Daoy (cell line): ENCODE data around the gene TNIP2. TPM values are rescaled to one million over a fixed set of nuclear protein-coding genes. Genes with fewer than 3 reads are reported as not detected.

Experiments
- DNase-seq: peaks from one replicate; pipeline ENCODE4 v3.0.0-alpha.2; 2015; ENCODE audit warnings: low read depth
- total RNA-seq: library from RNA; depleted of rRNA; stranded (reverse); fragments of >200 nt; shearing (Covaris generic); gene quantifications from 2 replicates; pipeline ENCODE4 v1.2.3, GENCODE V29; 2014

Gene TNIP2
- total RNA-seq, 1 experiment from 2014 or later: 57.6 TPM

GRCh38 chr4:2721586-2721985 is 34.5 kb downstream of the TNIP2 start:
- DNase-seq: no peak

GRCh38 chr4:2716236-2716635 is 39.9 kb downstream of the TNIP2 start:
- DNase-seq: no peak

DNA sequence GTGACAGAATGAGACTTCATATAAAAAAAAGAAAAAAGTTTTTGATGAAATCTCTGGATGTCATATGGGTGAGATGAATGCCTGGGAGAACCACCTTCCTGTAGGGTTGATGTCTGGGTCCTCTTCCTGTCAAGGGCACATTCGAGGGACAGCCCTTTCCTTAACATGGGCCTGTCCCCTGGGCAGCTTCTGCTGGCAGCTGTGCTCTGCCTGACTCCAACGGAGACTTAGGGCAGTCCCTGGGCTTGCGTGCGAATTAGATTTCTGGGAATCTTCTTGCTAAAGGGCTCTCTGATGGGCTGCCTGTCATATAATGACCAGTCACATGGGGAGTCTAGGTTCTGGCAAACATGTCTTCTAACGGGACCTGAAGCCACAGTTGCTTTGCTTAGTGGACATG is 40.7 kb downstream of the TNIP2 start:
- no peak for DNase-seq

DNA sequence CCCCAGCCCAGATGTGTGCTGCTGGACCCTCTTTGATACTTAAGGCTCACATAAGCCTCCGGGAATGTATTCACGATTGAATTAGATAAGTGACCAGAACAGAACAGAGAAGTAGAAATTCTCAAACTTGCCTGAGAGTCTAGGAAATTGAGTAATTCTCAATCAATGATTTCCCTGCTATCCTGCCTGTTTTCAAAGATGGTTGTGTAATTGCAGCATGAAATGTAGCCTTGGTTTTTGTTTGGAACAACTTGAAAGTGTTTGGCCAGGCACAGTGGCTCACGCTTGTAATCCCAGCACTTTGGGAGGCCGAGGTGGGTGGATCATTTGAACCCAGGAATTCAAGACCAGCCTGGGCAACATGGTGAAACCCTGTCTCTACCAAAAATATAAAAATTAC is 41.2 kb downstream of the TNIP2 start:
- DNase-seq: no peak

DNA sequence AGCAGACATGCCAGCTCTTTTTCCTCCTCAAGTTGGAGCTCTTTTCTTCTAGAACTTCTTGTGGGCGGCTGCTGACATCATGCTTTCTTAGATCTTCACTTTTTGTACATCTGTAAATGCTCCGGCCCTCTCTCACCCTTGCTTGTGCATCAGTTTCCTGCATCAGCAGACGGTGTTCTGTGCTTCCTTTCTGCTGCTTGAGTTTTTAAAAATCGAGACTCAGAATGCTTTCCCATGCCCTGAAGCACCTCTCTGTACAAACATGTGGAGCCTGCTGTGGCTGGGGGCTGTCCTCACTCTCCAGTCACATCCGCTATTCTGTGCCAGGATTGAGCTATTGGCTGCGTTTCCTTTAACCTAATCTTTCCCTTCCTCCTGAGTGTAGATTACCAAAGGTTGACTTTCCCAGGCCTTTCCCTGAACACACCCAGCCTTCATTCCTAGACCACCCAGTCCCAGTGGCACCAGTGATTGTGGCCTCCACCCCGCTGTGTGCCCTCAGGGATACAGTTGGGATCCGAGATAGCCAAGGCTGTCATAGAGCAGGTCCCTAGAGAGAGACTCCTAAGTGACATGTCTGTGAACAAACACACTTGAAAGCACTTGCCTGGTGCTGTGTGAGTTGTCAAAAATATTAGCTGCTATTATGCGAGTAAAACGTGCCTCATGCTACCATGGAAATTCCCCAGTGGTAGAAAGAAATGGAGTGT is 41.9 kb downstream of the TNIP2 start:
- no peak for DNase-seq

GRCh38 chr4:2713337-2713736 is 42.8 kb downstream of the TNIP2 start:
- DNase-seq: no peak

DNA sequence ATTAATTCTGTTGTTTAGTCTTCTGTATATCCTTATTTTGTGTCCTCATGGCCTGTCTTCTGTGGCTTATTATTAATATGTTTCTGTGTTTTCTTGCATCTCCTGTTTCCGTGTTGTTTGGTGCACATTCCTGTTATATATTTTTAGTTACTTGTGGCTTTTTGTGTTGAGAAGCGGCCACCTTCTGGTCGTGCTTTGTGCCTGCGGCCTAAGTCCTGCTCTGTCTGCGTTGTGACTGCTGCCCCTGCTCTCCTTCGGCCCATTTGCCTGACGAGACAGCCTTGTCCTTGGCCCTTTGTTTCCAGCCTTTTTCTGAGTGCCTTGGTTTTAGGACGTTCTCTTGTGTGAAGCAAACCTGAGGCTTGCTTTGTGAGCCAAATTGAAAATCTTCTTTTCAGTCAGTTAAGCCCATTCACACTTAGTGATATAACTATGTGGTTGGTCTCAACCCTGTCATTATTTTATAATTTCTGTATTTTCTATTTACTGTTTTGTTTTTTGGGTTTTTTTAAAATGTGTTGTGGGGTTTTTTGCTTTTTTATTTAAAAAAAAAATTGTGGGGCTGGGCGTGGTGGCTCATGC is 43.8 kb downstream of the TNIP2 start:
- DNase-seq: no peak

GRCh38 chr4:2702770-2703169 is 53.4 kb downstream of the TNIP2 start:
- no peak for DNase-seq

DNA sequence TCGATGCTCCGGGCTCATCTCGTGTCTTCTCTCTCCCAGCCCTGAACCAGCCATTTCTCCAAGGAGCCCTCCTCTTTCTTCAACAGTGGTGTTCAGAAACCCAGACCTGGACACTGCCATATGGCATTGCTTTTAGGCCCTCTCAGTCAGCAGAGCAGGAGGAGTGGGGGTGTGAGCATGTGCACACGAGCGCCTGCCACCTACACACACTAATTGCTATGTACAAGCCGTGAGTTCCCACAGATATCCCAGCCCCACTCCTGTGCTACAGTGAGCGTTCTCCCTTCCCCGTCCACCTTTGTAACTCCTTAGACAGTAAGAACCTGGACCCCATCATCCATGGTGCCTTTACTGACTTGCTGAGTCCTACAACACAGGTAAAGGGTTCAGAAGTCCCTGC is 53.8 kb downstream of the TNIP2 start:
- DNase-seq: no peak

DNA sequence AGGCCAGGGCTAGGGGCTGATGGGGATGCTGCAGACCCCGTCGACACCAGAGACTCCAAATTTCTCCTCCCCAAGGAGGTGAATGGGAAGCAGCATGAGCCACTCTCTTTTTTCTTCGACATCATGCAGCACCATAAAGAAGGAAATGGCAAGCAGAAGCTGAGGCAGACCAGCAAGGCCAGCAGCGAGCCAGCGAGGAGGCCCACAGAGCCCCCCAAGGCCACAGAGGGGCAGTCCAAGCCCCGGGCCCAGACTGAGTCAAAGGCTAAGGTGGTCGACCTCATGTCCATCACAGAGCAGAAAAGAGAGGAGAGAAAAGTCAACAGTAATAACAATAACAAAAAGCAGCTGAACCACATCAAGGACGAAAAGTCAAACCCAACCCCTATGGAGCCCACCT is 56.1 kb downstream of the TNIP2 start:
- no peak for DNase-seq

GRCh38 chr4:2699534-2699933 is 56.6 kb downstream of the TNIP2 start:
- no peak for DNase-seq

DNA sequence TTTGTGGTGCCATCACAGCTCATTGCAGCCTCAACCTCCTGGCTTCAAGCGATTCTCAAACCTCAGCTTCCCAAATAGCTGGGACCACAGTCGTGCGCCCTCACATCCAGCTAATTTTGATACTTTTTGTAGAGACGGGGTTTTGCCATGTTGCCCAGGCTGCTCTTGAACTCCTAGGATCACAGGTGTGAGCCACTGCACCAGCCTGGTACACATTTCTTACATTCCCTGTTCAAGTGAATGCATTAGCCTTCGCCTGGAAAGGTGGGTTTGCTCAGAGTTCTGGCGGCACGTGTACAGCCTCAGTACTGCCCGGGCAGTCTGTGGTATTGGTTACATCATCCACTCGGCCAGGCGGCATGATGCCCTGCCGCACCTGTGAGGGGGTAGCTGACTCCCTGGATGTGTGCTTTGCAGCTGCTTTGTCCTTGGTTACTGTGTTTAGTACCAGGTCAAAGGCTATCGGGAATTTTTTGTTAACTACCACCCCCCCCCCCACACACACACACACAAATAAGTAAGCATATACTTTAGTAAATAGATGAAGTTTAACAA is 57.1 kb downstream of the TNIP2 start:
- no peak for DNase-seq

GRCh38 chr4:2698504-2698903 is 57.6 kb downstream of the TNIP2 start:
- DNase-seq: no peak

DNA sequence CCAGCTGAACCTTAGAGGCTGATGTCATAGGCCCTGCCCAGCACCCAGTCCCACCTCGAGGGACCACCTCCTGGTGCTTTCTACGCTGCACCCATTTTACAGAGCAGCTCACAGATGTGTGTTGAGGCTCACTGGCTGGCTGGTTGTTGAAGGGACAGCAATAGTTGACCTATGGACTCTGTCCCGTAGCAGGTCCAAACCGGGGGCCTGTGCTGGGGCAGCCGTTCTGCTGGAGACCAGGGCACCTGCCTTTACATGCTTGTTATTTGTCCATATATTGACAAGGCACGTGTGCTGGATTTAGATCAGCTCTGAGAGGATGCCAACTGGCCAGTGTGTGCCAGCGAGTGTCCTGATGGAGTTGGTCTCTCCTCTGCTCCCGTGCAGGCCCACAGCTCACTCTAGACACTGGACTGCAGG is 58.1 kb downstream of the TNIP2 start:
- DNase-seq: no peak

DNA sequence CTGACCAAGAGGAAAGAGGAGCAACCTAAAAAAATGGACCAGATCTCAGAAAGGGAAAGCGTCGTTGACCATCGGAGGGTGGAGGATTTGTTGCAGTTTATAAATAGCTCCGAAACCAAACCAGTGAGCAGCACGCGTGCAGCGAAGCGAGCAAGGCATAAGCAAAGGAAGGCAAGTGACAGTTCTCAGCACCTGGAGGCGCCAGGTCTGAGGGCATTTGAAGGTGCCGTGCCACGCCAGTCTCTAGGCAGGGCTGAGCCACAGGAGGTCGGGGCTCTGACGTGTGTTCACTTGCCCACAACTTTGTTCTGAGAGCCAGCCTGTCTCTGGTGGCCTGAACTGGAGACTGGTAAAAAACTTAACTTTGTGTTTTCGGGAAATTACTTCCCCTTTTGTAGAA is 59.7 kb downstream of the TNIP2 start:
- no peak for DNase-seq

DNA sequence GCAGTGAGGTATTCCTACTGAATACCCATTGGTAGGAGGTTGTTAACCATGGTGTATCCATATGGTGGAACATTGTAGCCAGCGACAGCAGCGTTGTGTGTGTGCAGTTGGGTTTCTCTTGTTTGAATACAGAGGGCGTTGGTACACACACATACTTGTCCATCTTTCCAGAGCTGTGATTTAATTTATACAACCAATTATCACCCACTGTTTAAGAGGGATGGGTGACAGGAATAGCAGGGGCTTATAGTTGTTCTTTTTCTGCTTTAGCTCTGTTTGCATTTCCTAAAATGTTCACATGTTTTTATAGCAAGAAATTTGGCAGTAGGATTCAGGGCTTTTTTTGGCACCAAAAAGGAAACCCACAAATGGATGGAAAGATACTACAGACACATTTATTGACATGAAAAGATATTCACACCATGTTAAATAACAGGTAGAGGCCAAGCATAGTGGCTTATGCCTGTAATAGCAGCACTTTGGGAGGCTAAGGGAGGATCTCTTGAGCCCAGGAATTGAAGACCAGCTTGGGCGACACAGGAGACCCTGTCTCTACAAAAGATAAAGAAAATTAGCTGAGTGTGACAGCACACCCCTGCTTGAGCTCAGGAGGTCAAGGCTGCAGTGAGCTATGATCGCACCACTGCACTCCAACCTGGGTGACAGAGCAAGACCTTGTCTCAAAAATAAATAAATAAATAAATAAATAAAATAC is 60.6 kb downstream of the TNIP2 start:
- DNase-seq: no peak

DNA sequence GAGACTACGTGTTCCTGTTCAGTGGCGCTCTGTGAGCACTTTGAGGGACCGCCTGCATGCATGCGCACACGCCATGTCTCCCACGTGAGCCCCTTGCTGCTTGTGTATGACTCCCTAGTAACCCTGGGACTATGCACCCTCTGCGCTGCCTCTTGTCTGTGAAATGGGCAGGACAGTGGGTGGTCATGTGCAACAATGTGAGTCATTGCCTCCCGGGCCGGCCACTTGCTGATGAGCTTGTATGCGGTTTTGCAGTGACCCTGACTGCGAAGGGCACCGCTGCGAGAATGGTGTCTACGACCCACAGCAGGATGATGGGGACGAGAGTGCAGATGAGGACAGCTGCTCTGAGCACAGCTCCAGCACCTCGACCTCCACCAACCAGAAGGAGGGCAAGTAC is 61.4 kb downstream of the TNIP2 start:
- peak; percentile 63 for DNase-seq

DNA sequence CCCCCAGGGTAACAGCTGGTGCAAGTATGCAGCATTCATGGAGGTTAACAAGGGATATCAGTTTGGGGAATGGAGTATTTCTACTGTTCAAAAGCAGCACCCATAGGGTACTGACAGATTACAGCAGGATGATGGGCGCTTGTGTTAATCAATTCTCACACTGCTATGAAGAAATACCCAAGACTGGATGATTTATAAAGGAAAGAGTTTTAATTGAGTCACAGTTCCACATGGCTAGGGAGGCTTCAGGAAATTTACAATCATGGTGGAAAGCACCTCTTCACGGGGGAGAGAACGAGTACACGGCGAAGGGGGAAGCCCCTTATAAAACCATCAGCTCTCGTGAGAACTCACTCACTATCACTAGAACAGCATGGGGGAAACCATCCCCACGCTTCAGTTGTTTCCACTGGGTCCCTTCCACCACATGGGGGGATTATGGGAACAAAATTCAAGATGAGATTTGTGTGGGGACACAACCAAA is 64.1 kb downstream of the TNIP2 start:
- no peak for DNase-seq
